ENCODE results near the gene C1orf198. TPM values are rescaled to one million over a fixed set of nuclear protein-coding genes. Genes with fewer than 3 reads are reported as not detected.

The C1orf198 gene
- total RNA-seq, 2 experiments from 2014 or later: 6.2 to 6.9 TPM

- H3K4me1 Mint-ChIP-seq (ENCODE audit: low read depth): no peaks in the 10 kb centered on the region
- no peak overlapping the region for H3K27ac Mint-ChIP-seq
- ATAC-seq (no peak), DNase-seq (no peak)
- no peaks in the 10 kb centered on the region for H3K9me3 Mint-ChIP-seq
- intact Hi-C loops (cut with micrococcal nuclease): no loop called here
- no peaks in the 10 kb centered on the region for H3K27me3 Mint-ChIP-seq
- CTCF ChIA-PET: no interaction called here
- no peaks in the 10 kb centered on the region for H3K36me3 Mint-ChIP-seq (ENCODE audit: low read depth)
- no peak overlapping the region for H3K4me3 Mint-ChIP-seq
- TF ChIP-seq CTCF (IDR thresholded peaks at IDR 0.05): no peak
- POLR2A ChIA-PET: interaction anchor here (0.5 kb wide), 1 partner anchor 264 kb away, joined by 3 read pairs; no protein-coding TSS in a partner anchor
Measured at GRCh38 chr1:230823426-230823825, 44.9 kb downstream of the C1orf198 start.

GRCh38 chr1:230822092-230822581 is 46.2 kb downstream of the C1orf198 start:
- intact Hi-C loops (cut with micrococcal nuclease): no loop called here
- Mint-ChIP-seq H3K9me3 (no peaks in the 10 kb centered on the region), H3K27me3 (no peaks in the 10 kb centered on the region), H3K36me3 (ENCODE audit: low read depth) (no peaks in the 10 kb centered on the region), H3K4me3 (no peak overlapping the region), H3K27ac (no peak overlapping the region), H3K4me1 (ENCODE audit: low read depth) (no peaks in the 10 kb centered on the region)
- POLR2A ChIA-PET: no interaction called here
- DNase-seq (no peak), ATAC-seq (no peak)
- CTCF ChIA-PET: no interaction called here
- no peak for TF ChIP-seq CTCF (IDR thresholded peaks at IDR 0.05)

GRCh38 chr1:230821346-230821745 is 47.0 kb downstream of the C1orf198 start:
- ATAC-seq (no peak), DNase-seq (no peak)
- Mint-ChIP-seq H3K27me3 (no peaks in the 10 kb centered on the region), H3K4me3 (no peak overlapping the region), H3K36me3 (ENCODE audit: low read depth) (no peaks in the 10 kb centered on the region), H3K27ac (no peak overlapping the region), H3K9me3 (no peaks in the 10 kb centered on the region), H3K4me1 (ENCODE audit: low read depth) (no peaks in the 10 kb centered on the region)
- POLR2A ChIA-PET: no interaction called here
- no peak for TF ChIP-seq CTCF (IDR thresholded peaks at IDR 0.05)
- CTCF ChIA-PET: no interaction called here
- intact Hi-C loops (cut with micrococcal nuclease): no loop called here

GRCh38 chr1:230820568-230820967 is 47.8 kb downstream of the C1orf198 start:
- intact Hi-C loops (cut with micrococcal nuclease): no loop called here
- no peak overlapping the region for H3K4me3 Mint-ChIP-seq

GRCh38 chr1:230819976-230820375 is 48.3 kb downstream of the C1orf198 start:
- TF ChIP-seq CTCF (IDR thresholded peaks at IDR 0.05): no peak
- H3K9me3 Mint-ChIP-seq: no peaks in the 10 kb centered on the region

More at GRCh38 chr1:230820568-230820967, 47.8 kb downstream of the C1orf198 start:
- no peaks in the 10 kb centered on the region for H3K36me3 Mint-ChIP-seq (ENCODE audit: low read depth)
- no peaks in the 10 kb centered on the region for H3K27me3 Mint-ChIP-seq
- ChIA-PET POLR2A (interaction anchor here (1.2 kb wide), 1 partner anchor 342 kb away, joined by 3 read pairs; no protein-coding TSS in a partner anchor), CTCF (no interaction called here)
- H3K4me1 Mint-ChIP-seq (ENCODE audit: low read depth): no peaks in the 10 kb centered on the region
- no peak overlapping the region for H3K27ac Mint-ChIP-seq
- no peak for TF ChIP-seq CTCF (IDR thresholded peaks at IDR 0.05)
- H3K9me3 Mint-ChIP-seq: no peaks in the 10 kb centered on the region
- ATAC-seq (no peak), DNase-seq (no peak)

More at GRCh38 chr1:230819976-230820375, 48.3 kb downstream of the C1orf198 start:
- intact Hi-C loops (cut with micrococcal nuclease): no loop called here
- H3K27ac Mint-ChIP-seq: no peak overlapping the region
- H3K4me1 Mint-ChIP-seq (ENCODE audit: low read depth): no peaks in the 10 kb centered on the region
- H3K4me3 Mint-ChIP-seq: no peak overlapping the region
- ChIA-PET POLR2A (interaction anchor here (1.2 kb wide), 1 partner anchor 343 kb away, joined by 3 read pairs; no protein-coding TSS in a partner anchor), CTCF (no interaction called here)
- DNase-seq (no peak), ATAC-seq (no peak)
- H3K27me3 Mint-ChIP-seq: peaks cover 4% of the 10 kb centered on the region
- H3K36me3 Mint-ChIP-seq (ENCODE audit: low read depth): no peaks in the 10 kb centered on the region

Measured in activated CD8-positive, alpha-beta T cell treated with anti-CD3 and anti-CD28 coated beads for 36 hours (primary cell).